DMS 273 (cell line): ENCODE results near the gene CPB2.
A peak's percentile ranks its signal among the peaks of the same experiment; 100 is the strongest.

Experiments used
- DNase-seq: peaks from one replicate; lab custom pipeline; 2025; ENCODE audit not compliant: unreplicated experiment; lab: John Stamatoyannopoulos, UW

The CPB2 gene

GRCh38 chr13:46127358-46128023 is 22.7 kb upstream of the CPB2 start:
- no peak for DNase-seq

DNA sequence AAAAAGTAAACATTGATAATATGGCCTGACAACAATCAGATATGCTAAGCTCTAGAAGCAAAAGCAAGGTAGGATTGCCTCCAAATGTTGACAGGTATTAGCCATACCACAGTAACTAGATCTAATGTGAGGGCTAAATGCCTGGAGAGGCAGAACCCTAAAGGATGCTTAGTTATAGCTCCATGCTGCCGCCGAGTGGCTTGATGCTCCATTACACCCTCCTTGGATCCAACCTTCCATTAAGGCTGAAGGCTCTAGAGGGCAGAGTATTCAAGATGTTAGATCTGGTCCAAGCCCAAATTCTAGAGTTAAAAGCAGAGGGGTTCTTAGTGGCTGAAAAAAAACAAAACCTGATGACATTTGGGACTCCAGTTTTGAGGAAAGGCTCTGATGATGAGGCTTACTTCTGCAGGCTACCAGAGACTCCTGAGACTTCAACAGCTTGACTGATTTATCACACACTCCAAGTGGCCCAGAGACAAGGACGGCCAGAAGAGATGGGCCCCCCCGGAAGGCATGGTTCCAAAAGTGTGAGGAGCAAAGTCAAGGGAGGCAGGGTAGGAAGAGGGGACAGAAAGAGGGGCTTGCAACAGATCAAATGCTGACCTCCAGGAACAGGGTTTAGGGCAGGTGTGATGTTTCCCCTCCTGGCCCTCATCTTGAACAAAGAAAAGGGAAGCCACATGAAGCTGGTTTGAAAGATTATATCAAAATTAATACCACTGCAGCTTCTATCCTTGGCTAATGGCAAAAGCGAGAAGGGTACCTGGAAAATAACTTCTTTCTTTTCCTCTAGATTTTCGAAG is 21.9 kb upstream of the CPB2 start:
- DNase-seq, result peak; percentile 87

DNA sequence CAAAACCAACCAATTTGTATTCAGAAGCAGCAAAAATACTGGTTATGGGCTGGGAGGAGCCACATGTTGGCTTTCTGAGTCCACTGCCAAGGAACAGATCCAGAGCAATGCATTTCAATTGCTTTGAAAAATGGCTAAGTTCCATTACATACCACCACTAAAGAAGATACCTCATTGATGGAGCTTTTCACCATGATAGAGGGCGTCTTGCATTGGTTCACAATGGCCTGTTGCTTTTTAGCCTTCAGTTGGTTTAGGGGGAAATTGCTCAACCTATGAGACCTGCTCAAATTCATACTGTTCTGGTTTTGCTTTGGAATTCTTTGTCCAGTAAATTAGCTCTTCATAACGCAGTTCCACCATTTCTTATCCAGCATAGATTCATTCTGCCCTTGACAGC is 21.2 kb upstream of the CPB2 start:
- DNase-seq, result no peak

DNA sequence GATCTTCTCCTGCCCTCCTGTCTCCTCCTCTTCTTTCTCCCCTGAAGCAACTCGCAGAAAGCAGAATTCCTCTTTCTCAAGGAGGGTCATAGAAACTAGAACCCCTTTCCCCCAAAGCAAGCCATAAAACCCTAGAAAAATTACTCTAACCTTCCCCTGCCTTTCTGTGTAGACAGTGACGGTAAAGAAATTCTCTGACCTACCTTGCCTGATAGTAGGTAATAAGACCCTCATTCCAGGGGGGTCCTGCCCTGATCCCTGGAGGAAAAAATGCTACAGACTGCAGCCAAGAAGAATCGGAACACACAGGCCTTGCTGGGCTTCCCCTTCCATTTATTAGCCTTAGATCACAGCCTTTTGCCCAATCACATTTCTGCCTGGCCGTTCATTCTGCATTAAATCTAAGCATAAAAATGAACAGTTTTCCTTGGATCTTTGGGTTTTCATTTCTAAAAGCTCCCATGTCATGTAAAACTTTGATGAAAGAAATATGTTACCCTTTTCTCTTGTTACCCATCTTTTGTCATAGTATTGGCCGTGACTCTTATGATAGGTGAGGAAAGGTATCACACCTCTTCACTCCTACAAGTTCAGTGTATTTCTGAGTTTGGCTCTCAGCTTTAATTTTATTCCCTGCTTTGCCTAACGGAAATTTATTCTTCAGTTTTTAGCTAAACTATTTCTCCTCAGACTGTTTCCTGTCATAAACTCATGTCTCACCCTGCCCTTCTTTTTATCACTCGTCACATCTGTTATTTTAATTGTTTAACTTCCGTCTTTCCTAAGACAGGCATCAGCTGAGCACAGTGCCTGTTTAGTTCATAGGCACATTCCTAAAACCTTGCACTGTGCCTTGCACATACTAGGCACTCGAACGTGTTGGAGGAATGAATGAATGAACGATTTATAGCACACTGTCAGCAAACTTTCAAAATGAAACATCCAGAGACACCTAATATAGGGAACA is 20.4 kb upstream of the CPB2 start:
- DNase-seq, result no peak

- no peak for DNase-seq
These were observed 19.7 kb upstream of the CPB2 start for GRCh38 chr13:46124531-46124966.

DNA sequence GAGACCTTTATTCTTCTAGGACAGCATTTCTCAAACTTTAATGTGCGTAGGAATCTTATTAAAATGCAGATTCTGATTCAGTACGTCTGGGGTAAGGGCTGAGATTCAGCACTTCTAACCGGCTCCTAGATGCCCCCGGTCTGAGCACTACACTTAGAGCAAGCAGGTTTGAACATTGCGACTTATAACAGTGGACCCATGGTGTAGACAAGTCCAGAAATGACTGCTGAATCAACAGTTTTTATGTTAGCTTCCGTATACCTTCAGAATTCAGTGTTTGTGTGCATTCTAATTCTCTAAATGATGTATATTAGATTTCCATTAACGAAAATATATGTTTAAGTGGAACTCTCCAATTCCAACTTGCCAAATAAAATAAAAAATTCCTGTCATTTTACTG is 17.5 kb upstream of the CPB2 start:
- no peak for DNase-seq

GRCh38 chr13:46121597-46122163 is 16.8 kb upstream of the CPB2 start:
- DNase-seq, result no peak

- DNase-seq, result no peak
These were observed 16.2 kb upstream of the CPB2 start for GRCh38 chr13:46121033-46121432.

- peak; percentile 44 for DNase-seq
These were observed 15.2 kb upstream of the CPB2 start for GRCh38 chr13:46119883-46120614.

DNA sequence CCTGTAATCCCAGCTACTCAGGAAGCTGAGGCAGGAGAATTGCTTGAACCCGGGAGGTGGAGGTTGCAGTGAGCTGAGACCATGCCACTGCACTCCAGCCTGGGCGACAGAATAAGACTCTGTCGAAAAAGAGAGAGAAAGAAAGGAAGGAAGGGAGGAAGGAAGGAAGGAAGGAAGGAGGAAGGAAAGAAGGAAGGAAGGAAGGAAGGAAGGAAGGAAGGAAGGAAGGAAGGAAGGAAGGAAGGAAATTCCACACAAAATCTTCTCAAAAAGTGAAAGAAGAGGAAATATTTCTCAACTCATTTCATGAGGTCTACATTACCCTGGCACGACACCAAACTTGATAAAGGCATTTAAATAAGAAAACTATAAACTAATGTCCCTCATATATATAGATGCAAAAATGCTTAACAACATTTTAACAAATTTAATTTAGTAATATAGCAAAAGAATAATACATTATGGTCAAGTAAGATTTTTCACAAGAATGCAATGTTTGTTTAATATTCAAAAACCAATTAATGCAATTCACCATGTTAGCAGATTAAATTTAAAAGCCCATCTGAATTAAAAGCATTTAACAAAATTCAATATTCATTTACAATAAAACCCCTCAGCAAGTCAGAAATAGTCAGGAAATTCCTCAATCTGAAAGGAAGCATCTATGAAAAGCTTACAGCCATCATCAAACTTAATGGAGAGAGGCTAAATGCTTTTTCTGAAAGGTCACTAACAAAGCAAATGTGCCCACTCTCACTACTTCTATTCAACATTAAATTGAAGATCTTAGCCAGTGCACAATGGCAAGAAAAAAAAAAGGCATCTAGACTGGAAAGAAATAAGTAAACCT is 12.0 kb upstream of the CPB2 start:
- no peak for DNase-seq

DNA sequence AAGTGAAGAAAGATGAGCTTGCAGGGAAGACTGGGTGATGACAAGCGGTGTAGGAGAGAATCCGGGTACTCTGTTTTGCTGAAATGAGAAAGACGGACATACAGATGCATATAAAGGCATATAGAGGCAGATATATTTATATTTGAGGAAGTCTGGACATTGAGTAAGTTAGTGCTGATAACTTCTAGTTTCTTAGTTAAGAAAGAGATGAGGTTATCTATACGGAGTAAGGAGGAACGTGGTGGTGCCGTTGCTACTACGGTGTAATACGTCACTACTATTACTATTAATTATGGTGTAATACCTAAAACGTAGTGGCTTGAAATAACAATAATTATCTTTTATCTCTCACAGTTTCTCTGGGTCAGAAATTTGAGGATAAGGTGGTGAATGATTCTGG is 9.8 kb upstream of the CPB2 start:
- no peak for DNase-seq

GRCh38 chr13:46113596-46113995 is 8.8 kb upstream of the CPB2 start:
- no peak for DNase-seq

GRCh38 chr13:46111151-46111550 is 6.3 kb upstream of the CPB2 start:
- DNase-seq, result no peak

GRCh38 chr13:46109451-46109850 is 4.6 kb upstream of the CPB2 start:
- no peak for DNase-seq

- no peak for DNase-seq
These were observed 2.1 kb upstream of the CPB2 start for GRCh38 chr13:46106839-46107371.

- DNase-seq, result no peak
These were observed 1.8 kb downstream of the CPB2 start for GRCh38 chr13:46103037-46103436.

GRCh38 chr13:46102255-46102605 is 2.6 kb downstream of the CPB2 start:
- no peak for DNase-seq

- no peak for DNase-seq
These were observed 3.2 kb downstream of the CPB2 start for GRCh38 chr13:46101484-46102254.

DNA sequence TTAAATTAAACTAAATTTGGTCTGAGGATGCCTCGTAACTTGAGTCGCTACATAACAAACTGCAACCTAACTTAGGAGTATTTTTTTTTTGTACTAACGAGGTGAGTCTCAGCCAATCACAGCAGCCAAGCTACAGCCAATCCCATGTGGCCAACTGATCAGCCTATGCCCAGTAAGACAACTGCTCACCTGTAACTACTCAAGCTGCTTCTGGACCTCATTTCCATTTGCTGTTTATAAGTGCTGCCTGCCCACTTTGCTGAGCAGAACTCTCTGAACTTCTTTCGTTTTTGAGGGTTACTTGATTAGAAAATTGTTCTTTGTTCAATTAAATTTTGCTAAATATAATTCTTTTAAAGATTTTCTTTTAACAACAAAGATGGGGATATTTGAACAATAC is 3.8 kb downstream of the CPB2 start:
- no peak for DNase-seq
